Keratinocyte (primary cell): ENCODE results near the gene SLK. TPM values are rescaled to one million over a fixed set of nuclear protein-coding genes. Genes with fewer than 3 reads are reported as not detected.

ENCODE experiments used
- DNase-seq: peaks from one replicate; pipeline ENCODE4 v3.0.0-alpha.2; 2011; ENCODE audit warnings: low read depth, missing footprints, low spot score
- FAIRE-seq: peaks from 2 replicates; lab custom pipeline; 2011; peaks lifted over from hg19 to GRCh38; lab: Jason Lieb, UNC
- H2AFZ ChIP-seq: 2 replicates; pipeline ENCODE4 v1.6.0; 2012; ENCODE audit warnings: low read length, control low read depth, inconsistent platforms; ENCODE audit not compliant: control insufficient read depth
- H3K27ac ChIP-seq: 2 replicates; pipeline ENCODE4 v1.5.1; 2011; ENCODE audit warnings: low read length; ENCODE audit not compliant: control insufficient read depth, insufficient read depth
- H3K27me3 ChIP-seq: 3 replicates; pipeline ENCODE4 v1.6.0; 2011; ENCODE audit warnings: low read length; ENCODE audit not compliant: control insufficient read depth, insufficient read depth; ENCODE audit errors: extremely low read depth
- H3K36me3 ChIP-seq, 2 experiments: 2 replicates in 1 of 2; 3 replicates in 1 of 2; pipeline ENCODE4 v1.5.1; 2011; ENCODE audit warnings: low read length in 2 of 2, mild to moderate bottlenecking in 1 of 2; ENCODE audit not compliant: control insufficient read depth in 2 of 2, insufficient read depth in 2 of 2; ENCODE audit errors: extremely low read depth in 1 of 2
- H3K4me1 ChIP-seq: 3 replicates; pipeline ENCODE4 v1.5.1; 2011; ENCODE audit warnings: low read length; ENCODE audit not compliant: control insufficient read depth, insufficient read depth; ENCODE audit errors: extremely low read depth
- H3K4me2 ChIP-seq: 3 replicates; pipeline ENCODE4 v1.6.0; 2011; ENCODE audit warnings: low read depth, low read length; ENCODE audit not compliant: control insufficient read depth, insufficient read depth; ENCODE audit errors: extremely low read depth
- H3K4me3 ChIP-seq, 3 experiments: fragments of 200-600 bp in 1 of 3; sonication (generic) in 1 of 3; 2 replicates in 2 of 3; 3 replicates in 1 of 3; pipeline ENCODE4 v1.5.1; 2011 to 2016; ENCODE audit warnings: low read length in 3 of 3, mild to moderate bottlenecking in 3 of 3, control low read depth in 2 of 3, inconsistent platforms in 1 of 3, low read depth in 1 of 3, mixed read lengths in 1 of 3, mixed run types in 1 of 3, moderate library complexity in 1 of 3; ENCODE audit not compliant: control insufficient read depth in 2 of 3, insufficient read depth in 2 of 3; ENCODE audit errors: extremely low read depth in 1 of 3
- H3K79me2 ChIP-seq: 2 replicates; pipeline ENCODE4 v1.6.0; 2012; ENCODE audit warnings: low read length; ENCODE audit not compliant: control insufficient read depth, insufficient read depth
- H3K9ac ChIP-seq: 3 replicates; pipeline ENCODE4 v1.6.0; 2011; ENCODE audit warnings: low read length; ENCODE audit not compliant: control insufficient read depth, insufficient read depth; ENCODE audit errors: extremely low read depth
- H3K9me1 ChIP-seq: 3 replicates; pipeline ENCODE4 v1.6.0; 2011; ENCODE audit warnings: low read length; ENCODE audit not compliant: control insufficient read depth, insufficient read depth; ENCODE audit errors: extremely low read depth
- H3K9me3 ChIP-seq: 2 replicates; pipeline ENCODE4 v1.5.1; 2012; ENCODE audit warnings: low read depth, low read length; ENCODE audit not compliant: control insufficient read depth
- H4K20me1 ChIP-seq: 3 replicates; pipeline ENCODE4 v1.6.0; 2011; ENCODE audit warnings: low read length; ENCODE audit not compliant: control insufficient read depth, insufficient read depth; ENCODE audit errors: extremely low read depth
- CTCF ChIP-seq, 3 experiments: IDR thresholded peaks in 1 of 3; conservative IDR thresholded peaks in 1 of 3; optimal IDR thresholded peaks in 1 of 3; 2 replicates in 2 of 3; 3 replicates in 1 of 3; pipeline versions ENCODE3 to v1.5.1; 2011; ENCODE audit warnings: low read length in 3 of 3, mild to moderate bottlenecking in 3 of 3, moderate library complexity in 2 of 3, control low read depth in 1 of 3, inconsistent platforms in 1 of 3; ENCODE audit not compliant: insufficient read depth in 2 of 3; ENCODE audit errors: extremely low read depth in 1 of 3
- EZH2 ChIP-seq: IDR thresholded peaks from one replicate; pipeline ENCODE4 v1.6.1; 2012; ENCODE audit warnings: inconsistent platforms, mild to moderate bottlenecking, low read length, moderate library complexity
- dilution Hi-C: fragments of 300-500 bp; cut with MboI; formaldehyde crosslinking; loops from one replicate; pipeline ENCODE4 v1.7.0; 2020; ENCODE audit warnings: low sequenced_read_pairs; ENCODE audit not compliant: extremely low pct_ligation_motif_present
- polyA plus RNA-seq, 5 experiments: library from polyadenylated mRNA; depleted of rRNA in 3 of 5; stranded (reverse) in 3 of 5; stranded (forward) in 1 of 5; unstranded in 1 of 5; fragments of >200 nt; gene quantifications; 1 replicate in 1 of 5; 2 replicates in 3 of 5; 3 replicates in 1 of 5; pipeline versions ENCODE4 v1.2.1 to v1.2.3, GENCODE V29; 2011 to 2012; ENCODE audit warnings: missing spikeins in 2 of 5, low read depth in 1 of 5, low replicate concordance in 1 of 5

Gene SLK
- polyA plus RNA-seq, 1 donor (not counting 4 experiments of a cell fraction or from before 2014, with no cell fraction given), result 36.7 TPM

GRCh38 chr10:104057717-104058116 is 90.8 kb downstream of the SLK start:
- dilution Hi-C loops, result no loop called here
- peaks cover 5% of the 10 kb centered on the region for H4K20me1 ChIP-seq

GRCh38 chr10:104059364-104059763 is 92.4 kb downstream of the SLK start:
- peaks cover 7% of the 10 kb centered on the region for H4K20me1 ChIP-seq
- no peak overlapping the region for H2AFZ ChIP-seq
- no peak overlapping the region for H3K27ac ChIP-seq
- H3K9me1 ChIP-seq, result no peaks in the 10 kb centered on the region
- H3K9me3 ChIP-seq, result no peaks in the 10 kb centered on the region
- peaks cover 27% of the 10 kb centered on the region for H3K4me1 ChIP-seq
- peaks cover 2% of the 10 kb centered on the region for H3K79me2 ChIP-seq
- DNase-seq (no peak), FAIRE-seq (no peak)
- H3K4me2 ChIP-seq, result no peak overlapping the region
- no peak overlapping the region for H3K4me3 ChIP-seq
- peaks cover 59 to 85% of the 10 kb centered on the region in 2 experiments for H3K36me3 ChIP-seq
- TF ChIP-seq CTCF (optimal IDR thresholded peaks at IDR 0.05 in 1 of 3, IDR thresholded peaks at IDR 0.05 in 1 of 3, conservative IDR thresholded peaks at IDR 0.05 in 1 of 3; ENCODE audit: extremely low read depth in 1 of 3, insufficient read depth in 2 of 3, low read length in 3 of 3), result no peak
- no peak for TF ChIP-seq EZH2
- no peaks in the 10 kb centered on the region for H3K27me3 ChIP-seq
- dilution Hi-C loops, result no loop called here
- no peak overlapping the region for H3K9ac ChIP-seq

More at GRCh38 chr10:104057717-104058116, 90.8 kb downstream of the SLK start:
- Histone ChIP-seq H3K36me3 (peaks cover 57 to 89% of the 10 kb centered on the region in 2 experiments), H3K4me2 (no peak overlapping the region), H3K9me3 (no peaks in the 10 kb centered on the region), H3K9me1 (peaks cover 3% of the 10 kb centered on the region), H2AFZ (no peak overlapping the region), H3K9ac (no peak overlapping the region), H3K27ac (no peak overlapping the region), H3K4me1 (peaks cover 39% of the 10 kb centered on the region), H3K27me3 (no peaks in the 10 kb centered on the region), H3K4me3 (no peak overlapping the region), H3K79me2 (peaks cover 2% of the 10 kb centered on the region)
- TF ChIP-seq EZH2 (no peak), CTCF (optimal IDR thresholded peaks at IDR 0.05 in 1 of 3, IDR thresholded peaks at IDR 0.05 in 1 of 3, conservative IDR thresholded peaks at IDR 0.05 in 1 of 3; ENCODE audit: extremely low read depth in 1 of 3, insufficient read depth in 2 of 3, low read length in 3 of 3) (no peak)
- FAIRE-seq (no peak), DNase-seq (no peak)
